Left hindlimb (tissue), 1 donor: ENCODE measurements around the gene AFF1.
A peak's percentile ranks its signal among the peaks of the same experiment; 100 is the strongest.
"Not testable (repeated sequence)": the region's sequence is repeated elsewhere in the genome, so short reads cannot be mapped to it uniquely, and the experiment has no call there.

ENCODE experiments used
- DNase-seq: peaks from one replicate; pipeline ENCODE4 v3.0.0-alpha.2; 2018

Gene AFF1

GRCh38 chr4:87058356-87059073 lies 123.7 kb downstream of the AFF1 start:
- no peak for DNase-seq

DNA sequence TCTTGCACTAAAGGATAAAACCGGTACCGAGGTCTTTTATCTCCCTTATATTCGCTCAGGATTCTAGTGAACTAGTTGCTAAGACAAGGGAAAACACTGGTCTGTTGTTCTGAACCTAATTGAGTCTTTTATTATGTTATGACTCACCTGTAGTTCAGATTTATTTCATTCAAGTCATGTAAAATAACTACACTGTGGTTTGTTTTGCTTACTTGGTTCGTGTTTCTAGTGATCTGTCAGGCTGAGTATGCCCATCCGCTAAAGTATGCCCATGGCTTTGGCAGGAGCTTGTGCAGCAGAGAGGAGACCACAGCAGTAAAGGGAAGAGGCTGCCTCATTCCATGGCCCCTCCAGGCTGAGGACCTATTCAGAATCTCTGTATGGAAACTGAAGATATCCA lies 126.1 kb downstream of the AFF1 start:
- no peak for DNase-seq

DNA sequence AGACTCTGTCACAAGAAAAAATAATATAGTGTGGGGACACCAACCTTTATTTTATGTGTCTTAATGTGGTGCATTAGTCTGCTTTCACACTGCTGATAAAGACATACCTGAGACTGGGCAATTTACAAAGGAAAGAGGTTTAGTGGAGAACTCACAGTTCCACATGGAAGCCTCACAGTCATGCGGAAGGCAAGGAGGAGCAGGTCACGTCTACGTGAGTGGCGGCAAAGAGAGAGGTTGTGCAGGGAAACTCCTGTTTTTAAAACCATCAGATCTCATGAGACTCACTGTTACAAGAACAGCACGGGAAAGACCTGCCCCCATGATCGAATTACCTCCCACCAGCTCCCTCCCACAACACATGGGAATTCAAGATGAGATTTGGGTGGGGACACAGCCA lies 130.2 kb downstream of the AFF1 start:
- DNase-seq: no peak

- no peak for DNase-seq
Measured at GRCh38 chr4:87066403-87067123, 131.8 kb downstream of the AFF1 start.

DNA sequence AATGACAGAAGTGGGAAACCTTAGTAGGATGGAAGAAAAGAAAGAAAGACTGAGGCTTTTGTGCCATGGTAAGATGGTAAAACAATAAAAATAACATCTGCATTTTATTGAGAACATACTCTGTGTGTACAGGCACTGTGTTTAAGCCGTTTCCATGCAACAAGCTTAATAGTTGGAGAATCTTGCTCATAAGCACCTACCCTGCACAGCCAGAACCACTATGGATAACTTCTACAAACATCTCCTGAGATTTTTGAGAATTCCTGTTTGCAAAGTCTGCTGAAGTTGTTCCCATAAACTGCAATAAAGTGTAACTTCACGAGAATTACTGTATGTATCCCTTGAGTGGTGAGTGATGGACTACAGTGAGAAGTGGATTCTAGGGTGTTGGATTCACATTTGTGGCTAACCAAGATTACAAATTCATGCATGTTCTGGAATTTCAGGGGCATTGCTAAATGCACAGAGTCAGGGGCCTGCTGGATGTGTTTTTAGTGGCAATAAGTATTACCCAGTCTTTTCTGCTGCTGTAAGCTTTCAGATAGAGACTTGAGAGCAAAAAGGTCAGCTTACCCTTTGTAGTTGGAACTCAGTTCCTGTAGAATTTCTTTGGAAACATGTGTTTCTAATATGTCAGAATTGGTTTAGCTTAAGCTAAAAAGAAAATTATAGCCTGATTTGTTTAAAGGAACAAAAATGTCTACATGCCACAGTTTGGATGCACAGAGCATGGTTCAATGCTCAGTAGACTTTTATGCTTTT lies 132.5 kb downstream of the AFF1 start:
- DNase-seq: no peak

DNA sequence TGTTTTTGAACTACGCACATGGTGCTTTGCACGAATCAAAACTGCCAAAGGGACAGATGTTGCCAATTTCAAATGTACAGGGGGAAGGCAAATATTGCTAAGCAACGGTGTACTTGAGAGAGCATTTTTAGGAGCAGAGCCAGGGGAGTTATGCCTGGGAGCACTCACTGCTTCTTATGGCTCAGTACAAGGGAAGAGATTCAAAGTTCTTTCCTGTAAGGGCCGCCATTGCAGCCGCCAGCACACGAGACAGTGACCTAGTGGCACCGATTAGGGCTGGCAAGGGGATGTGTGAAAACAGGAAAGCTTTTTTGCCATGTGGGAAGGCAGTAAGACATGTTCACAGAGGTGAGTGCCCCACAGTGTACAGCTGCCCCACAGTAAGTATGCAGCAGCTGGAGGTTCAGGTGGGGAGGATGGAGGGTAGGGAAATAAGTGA lies 133.8 kb downstream of the AFF1 start:
- peak; percentile 68 for DNase-seq

DNA sequence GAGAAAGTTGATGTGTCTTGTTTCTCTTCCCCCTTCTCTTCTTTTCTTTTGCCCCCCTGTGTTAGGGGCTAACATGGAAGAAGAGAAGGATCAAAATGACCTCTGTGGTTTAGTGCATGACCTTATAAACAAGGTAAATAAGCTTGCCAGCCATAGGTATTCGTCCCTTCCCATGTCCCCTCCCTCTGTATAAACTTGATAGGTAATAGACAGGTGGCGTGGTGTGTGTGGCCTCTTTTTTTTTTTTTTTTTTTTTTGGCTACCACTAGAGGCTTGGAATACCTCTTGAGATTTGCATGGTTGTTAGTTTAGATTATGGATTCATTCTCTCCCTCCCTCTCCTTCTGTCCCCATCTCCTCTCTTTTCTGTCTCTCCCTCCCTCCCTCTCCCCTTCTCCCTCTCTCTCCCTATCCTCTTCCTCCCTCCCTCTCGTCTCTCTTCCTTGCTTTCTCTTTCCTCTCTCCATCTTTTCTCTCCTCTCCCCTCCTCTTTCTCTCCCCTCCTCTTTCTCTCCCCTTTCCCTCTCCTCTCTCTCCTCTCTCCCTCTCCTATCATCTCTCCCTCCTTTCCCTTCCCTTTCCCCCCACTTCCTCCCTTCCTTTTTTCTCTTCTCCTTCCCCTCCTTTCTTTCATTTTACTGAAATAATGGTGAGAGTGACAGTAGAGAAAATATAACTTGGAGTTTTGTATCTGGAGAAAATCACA lies 134.4 kb downstream of the AFF1 start:
- DNase-seq: no peak

GRCh38 chr4:87071401-87071800 lies 136.6 kb downstream of the AFF1 start:
- DNase-seq: no peak

- DNase-seq: not testable (repeated sequence)
Measured at GRCh38 chr4:87072545-87072944, 137.7 kb downstream of the AFF1 start.

- DNase-seq: no peak
Measured at GRCh38 chr4:87073199-87074120, 138.6 kb downstream of the AFF1 start.

GRCh38 chr4:87074121-87074488 lies 139.3 kb downstream of the AFF1 start:
- DNase-seq: no peak

DNA sequence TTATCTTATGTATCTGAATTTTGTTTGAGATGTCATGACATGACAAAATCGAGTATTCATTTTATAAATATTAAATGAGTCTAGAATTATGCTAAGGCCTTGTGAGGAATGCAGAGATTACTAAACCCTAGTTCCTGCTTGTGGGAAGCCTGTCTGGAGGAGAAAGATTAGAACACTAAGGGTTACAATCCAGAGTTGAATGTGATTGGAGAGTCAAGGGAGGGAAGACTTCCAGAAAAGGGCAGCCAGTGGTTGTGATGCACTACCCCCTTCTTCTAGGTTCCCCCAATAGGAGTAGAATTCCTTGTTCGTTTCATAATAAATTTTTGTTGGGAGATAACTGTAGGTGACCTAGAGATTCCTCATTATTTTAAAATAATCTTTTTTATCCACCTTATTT lies 141.1 kb downstream of the AFF1 start:
- no peak for DNase-seq

GRCh38 chr4:87076690-87077358 lies 142.0 kb downstream of the AFF1 start:
- no peak for DNase-seq

DNA sequence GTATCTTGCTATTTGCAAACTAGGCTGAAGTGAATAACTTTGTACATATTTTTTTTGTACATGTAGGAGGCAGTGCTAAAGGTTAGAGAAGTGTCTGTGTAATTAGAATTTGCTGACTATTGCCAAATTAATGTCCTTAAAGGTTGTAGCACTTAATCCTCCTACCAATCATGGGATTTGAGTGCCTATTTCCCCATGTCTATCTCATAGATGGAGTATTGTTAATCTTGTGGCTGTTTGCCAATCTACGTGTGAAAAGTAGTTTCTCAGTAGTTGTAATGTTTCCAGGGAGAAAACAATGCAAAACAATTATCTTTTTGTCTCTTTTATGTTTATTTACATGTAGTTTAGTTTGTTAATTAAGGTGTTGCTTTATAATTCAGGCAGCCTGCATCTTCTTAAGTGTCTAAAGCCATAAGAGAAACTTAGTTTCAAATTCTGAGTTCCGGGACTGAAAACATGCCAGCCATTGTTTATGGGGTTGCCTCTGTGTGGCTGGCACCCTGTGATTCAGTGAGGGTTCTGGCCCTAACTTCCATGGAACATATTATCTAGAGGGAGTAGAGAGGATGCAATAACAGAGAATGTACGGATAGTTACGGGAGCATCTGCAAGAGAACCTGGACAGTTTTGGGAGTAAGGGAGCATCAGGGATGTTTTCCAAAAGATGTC lies 143.2 kb downstream of the AFF1 start:
- DNase-seq: no peak

DNA sequence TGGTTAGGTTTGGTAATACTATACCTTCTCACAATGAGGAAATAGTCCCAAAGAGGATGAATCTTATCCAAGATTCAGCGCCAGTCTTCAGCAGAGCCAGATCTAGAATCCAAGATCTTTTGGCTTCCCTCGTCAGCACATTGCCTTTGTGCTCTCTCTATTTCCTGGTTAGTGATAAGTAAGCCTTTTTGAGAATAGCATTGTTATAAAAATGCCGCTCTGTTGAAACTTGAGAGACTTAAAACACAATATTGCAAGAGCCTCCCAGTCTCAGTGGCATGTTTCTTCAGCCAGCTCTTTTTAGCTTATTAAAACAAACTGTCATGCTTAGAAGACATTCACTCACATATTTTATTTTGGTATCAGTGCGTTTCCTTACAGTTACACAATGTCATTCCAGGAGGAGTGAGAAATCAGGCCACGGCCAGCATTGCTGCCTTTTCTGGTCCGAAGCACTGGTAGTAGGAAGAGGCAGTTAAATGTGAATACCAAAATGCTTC lies 144.2 kb downstream of the AFF1 start:
- DNase-seq: no peak

GRCh38 chr4:87079967-87080366 lies 145.2 kb downstream of the AFF1 start:
- no peak for DNase-seq

GRCh38 chr4:87080462-87080861 lies 145.7 kb downstream of the AFF1 start:
- DNase-seq: no peak

GRCh38 chr4:87081826-87082225 lies 147.0 kb downstream of the AFF1 start:
- no peak for DNase-seq

GRCh38 chr4:87085732-87086131 lies 150.9 kb downstream of the AFF1 start:
- not testable (repeated sequence) for DNase-seq

- no peak for DNase-seq
Measured at GRCh38 chr4:87086143-87086805, 151.5 kb downstream of the AFF1 start.
